Amniotic epithelial cell (primary cell): ENCODE results near the gene DPYD.
A peak's percentile ranks its signal among the peaks of the same experiment; 100 is the strongest.

Experiments
- DNase-seq: peaks from one replicate; pipeline ENCODE4 v3.0.0-alpha.2; 2010; ENCODE audit warnings: low read depth

The DPYD gene

DNA sequence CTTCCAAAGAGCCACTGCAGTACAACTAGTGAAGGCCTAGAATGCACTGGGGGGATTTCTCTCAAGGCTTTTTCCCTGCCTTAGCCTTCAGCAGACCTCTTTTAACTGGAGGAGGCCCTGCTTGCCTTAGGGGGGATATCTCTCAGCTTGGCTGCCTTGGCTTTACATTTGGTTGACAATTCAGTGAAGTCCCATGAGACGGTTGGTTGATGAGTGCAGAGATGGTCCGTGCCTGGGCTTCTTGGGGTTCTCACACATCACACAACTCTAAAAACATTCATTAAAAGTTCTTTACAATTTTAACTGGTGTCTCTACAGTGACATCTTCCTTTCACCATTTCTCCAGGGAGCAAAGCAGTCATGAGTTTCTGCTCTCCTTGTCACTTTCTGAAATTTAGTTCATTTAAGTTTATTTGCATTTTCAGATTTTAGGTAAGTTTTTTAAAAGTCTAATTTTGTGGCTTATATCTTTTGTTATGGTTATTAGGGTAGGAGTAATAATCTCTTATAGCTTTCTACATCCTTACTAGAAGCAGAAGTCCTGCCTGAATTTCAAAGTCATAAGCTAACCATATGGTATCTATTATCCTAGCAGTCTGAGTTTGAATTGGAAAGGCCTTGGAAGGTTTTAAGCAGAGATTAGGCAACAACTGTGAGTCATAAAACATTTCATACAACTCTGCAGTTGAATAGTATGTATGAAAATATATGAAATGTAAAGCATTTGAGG, 487.6 kb downstream of the DPYD start:
- DNase-seq = peak; percentile 84

DNA sequence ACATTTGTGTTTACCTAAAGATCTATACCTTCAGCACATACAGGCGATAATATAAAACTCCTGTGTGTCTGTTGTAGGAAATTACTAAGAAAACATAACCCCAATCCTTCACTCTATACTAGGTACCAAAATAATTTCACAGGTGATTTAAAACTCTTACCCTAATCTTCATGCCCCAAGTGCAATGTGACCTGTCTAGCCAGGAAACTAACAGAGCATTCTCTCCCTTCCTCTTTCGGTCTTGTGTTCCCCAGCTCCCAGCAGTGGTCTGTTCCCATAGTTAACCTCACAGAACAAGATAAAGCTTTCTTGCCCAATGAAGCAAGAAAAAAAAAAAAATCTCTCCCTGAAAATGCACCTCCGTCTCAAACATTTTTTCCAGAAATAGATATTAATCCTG, 493.5 kb downstream of the DPYD start:
- peak; percentile 38 for DNase-seq

DNA sequence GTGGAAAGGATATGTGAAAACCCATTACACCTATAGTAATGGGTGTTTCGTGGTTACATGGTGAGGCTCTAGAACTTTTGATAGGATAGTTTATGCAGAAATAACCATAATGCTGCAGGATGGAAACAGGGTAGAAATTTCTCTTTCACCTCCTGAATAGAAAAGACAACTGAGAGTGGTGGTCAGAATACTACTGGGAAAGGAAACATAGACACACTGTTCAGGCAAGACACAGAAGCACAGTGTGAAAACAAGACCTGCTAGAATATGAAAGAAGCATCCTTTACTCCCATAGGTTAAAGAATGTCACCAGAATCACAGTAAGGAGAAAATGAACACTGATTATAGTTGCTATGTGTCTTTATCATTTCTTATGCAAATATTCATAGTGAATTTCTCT, 496.6 kb downstream of the DPYD start:
- no peak for DNase-seq

DNA sequence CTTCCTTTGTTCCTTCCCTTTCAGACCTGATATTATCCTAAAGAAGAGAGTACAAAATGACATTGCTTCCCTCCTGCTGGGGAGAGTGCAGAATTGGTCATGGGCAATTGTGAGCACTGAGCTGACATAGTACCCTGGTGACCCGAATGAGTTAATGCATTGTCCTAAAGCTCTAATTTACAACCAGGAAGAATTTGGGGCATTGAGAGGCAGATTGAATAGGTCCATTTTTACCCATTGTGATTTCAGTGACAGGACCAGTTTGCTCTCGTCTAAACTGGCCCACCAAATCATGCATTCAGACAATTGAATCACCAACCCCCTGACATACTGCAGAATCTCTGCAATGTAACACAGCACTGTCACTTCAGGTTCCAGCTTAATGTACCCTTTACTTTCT, 497.4 kb downstream of the DPYD start:
- no peak for DNase-seq

DNA sequence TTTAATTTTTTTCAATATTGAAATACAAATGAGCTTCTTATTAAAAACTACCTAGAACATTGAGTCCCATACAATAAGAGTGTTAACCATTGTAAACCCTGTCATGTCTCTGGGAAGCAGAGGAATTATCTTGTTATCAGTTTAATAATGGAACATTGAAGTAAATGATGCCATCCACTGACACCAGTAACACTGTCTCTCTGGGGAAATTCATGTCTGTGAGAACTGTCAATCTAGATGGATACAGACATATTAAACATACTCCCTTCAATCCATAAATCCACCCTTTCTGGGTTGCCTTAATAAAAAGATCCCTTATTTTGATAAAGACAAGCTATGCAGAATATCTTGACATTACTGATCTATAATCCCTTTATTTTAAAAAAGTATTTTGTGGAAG, 503.2 kb downstream of the DPYD start:
- no peak for DNase-seq

DNA sequence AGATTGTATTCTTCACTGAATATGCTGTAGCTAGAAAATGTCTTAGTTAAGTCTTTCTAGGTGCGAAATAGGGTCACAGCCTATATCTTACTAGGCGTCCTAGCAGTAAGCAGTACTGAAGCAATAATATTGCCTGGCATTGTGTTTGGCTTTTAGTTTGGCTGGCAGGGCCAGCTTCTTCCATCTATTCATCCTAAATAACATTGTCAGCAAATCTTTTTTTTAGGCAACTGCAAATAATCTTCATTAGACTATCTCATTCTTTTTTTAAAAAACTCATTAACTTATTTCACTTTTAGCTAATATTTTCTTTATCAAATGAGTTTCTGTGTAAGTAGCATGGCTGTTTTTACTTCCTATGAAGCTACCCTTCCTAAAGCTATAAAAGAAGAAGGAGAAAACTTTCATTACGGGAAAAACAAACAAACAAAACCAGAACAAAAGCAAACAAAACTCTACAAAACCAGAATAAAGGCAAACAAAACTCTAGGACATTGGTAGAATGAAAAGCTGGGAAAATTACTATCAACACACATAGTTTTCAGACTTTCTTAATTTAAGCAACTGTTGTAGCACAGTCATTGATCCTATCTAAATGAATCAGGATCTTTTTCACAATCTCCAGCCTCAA, 506.0 kb downstream of the DPYD start:
- DNase-seq = no peak

DNA sequence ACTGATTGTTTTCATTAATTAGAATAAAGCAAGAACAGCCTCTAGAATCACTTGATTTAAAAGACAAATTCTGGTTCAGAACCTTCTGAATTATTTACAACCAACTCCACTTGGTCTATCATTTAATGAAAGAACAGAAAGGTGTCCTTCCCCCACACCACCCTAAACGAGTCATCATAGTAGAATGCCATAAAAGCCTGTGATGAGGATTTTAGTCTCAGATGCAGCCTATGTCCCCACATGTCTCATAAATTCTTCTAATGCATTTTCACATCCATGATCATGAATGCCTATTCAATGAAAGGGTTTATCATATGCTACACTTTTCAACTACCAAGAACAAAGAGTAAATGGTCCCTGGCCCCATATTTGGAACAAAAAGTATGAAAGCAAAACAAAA, 508.1 kb downstream of the DPYD start:
- no peak for DNase-seq

DNA sequence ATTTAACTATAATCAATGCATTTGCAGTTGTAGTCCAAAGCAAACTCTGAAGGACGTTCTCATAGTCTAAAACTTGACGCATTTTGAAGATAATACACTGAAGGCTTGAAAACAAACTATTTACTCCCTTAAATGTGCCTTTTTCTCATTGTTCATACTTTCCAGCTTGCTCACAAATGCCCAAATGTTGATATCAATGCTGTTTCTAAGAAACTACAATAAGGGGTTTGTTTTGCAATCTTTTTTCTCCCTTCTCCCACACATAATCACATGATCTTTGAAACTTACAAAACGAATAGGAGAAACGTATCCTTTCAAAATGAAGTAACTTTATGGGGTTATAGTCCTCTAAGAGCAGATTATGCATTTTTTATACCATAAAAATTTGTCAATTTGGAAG, 508.7 kb downstream of the DPYD start:
- peak; percentile 68 for DNase-seq

DNA sequence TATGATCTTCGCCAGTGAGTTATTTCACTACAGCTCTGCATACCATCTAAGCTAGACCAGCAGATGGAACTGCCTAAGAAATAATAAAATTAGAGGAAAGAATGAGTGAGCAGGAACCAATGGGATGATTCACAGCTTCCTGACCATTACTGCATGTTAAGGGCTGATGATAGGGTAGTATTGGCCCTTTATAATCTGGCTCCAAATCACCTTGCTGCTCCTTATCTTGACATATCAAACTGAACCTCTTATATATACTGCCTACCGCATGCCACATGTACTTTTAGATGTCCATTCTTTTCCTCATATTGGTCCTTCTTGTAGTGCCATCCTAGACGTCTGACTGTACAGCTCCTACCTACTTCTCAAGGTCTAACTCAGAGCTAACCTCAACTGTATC, 524.4 kb downstream of the DPYD start:
- DNase-seq = no peak

DNA sequence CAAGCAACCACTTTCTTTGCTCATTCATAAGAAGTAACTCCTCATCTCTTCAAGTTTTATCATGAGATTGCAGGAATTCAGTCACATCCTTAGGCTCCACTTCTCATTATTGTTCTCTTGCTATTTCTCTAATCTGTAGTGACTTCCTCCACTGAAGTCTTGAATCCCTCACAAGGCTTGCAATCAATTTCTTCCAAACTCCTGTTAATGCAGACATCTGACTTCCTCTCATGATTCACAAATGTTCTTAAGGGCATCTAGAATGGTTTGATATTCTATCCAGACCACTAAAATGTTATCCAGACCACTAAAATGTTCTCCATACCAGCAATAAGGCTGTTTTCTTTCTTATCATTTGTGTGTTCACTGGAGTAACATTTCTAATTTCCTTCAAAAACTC, 528.1 kb downstream of the DPYD start:
- peak; percentile 65 for DNase-seq

DNA sequence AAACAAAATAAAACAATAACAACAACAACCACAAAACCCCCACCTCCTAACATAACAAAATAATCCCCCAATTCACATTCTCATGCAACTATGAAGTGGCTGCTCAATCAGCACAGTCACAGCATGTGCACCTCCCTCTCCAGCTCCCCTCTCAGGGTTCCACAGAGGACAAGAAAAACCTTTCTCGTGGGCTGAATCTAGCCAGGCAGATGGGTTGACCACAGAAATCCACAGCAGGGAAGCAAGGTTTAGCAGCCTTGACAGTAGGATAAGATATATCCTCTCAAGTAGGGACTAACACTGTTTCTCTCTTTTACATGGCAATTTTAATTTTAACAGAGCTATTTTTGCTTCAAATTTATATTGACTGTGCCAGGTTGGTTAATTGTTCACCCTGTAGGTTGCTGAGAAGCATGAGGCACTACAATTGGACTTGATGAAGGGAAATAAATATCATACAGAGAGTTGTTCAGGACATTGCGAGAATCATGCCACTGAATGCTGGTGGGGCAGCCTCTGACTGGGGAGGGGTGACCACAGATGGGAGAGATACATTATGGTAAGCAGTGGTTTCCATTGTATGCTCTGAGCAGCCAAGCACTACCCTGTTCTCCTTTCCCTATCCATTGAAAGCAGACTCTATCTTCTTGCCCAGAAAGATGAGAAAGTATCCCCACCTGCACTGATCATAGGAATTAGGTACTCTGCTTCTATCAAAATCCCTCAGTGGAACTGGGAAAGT, 535.1 kb downstream of the DPYD start:
- peak; percentile 56 for DNase-seq

DNA sequence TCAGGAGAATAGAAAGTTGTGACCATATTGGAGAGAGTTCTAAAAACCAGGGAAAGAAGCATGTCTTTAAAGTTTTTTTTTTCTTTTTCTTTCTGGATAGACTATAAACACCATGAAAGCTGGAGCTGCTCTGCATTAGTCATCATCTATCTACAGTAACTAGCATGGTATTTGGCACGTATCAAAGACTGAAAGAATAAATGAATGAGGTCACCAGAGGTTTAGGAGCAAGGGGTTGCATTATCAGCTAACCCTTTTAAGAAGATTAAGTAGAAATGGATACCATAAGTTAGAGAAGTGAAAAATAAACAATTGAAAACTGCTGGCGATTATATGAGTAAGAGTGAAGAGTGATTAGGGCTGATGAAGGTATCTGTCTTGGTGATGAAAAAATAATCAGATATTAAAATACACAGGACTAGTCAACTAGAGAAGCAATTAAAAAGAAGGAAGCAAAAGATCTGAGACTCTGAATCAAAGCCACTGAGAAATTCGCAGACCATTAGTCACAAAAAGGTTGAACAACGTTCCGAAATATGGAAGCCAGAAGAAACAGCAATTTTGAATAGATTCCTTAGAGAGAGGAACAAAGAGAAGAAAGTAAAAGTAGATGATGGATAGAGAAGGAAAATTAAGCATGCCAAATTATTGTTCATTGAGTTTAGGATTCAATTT, 536.4 kb downstream of the DPYD start:
- DNase-seq = peak; percentile 88

DNA sequence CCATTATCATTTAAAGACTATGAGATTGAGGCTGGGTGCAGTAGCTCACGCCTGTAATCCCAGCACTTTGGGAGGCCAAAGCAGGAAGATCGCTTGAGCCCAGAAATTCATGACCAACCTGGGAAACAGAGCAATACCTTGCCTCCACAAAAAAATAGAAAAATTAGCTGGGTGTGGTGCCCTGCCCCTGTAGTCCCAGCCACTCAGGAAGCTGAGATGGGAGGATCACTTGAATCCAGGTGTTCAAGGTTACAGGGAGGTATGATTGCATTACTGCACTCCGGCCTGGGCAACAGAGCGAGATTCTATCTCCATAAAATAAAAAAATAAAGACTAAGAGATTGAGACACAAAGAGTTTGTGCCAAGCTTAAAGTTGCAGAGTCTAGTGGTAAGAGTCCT, 537.0 kb downstream of the DPYD start:
- DNase-seq = no peak

DNA sequence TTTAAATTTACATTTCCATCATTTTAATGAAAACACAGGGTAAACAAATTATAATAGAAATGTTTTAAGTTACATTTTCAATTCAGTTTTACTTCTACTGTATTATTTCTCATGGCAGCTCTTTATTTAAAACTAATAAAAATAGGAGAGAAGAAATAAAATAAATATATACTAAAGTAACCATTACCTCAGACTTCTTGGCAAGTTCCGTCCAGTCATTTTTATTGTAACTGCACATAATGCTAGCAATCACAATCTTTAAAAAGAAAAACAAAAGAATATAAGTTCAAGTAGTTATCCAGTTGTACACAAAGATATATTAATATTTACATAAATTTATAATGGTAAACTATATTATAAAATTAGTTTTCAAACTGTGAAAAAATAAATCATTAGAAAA, 538.6 kb downstream of the DPYD start:
- no peak for DNase-seq

DNA sequence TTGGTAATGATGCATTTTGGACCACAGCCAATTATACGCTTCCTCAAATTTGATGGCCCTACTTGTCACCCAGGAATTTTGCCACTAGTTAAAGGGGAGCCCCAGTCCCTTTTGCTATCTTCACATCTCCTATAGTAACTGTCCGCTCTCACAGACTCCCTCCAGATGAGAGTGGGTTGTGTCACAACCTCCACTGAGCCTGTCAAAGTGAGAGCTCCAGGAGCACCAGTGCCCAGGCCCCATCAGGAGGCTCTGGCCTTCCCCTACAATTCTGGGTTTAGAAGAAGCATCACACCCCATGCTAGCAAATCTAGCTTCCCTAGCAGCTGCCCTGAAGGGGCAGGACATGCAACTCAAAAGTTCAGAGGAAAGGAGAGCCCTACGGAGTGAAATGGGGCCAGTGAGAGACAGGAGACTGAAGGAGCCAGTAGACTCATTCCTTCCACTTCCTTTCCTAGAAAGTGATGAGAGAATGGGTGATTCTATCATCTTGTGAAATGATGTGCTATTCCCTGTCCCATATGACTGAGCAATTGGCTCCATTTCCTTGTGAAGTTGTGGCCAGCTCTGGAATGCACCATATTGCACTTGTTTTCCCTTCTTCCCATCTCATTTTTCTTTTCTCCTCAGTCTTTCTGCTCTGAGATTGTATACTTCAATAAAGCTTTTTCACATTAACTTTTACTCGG, 541.3 kb downstream of the DPYD start:
- DNase-seq = peak; percentile 83

DNA sequence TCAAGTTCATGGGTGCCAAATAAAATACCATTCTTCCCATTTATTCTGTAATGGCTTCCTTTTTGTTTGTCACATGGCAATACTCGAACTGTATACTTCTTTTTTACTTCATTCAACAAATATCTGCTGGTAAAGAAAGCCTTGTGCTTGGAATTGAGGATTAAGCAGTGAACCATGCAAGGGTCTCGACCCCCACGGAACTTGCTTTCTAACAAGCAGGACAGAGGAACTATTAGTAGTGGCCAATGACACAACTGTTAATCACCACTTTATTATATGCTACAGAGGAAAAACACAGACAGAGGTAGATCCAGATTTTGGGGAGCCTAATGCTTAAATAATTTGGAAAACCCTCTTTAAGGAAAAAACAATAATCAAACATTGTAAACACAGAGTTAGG, 542.2 kb downstream of the DPYD start:
- DNase-seq = no peak

DNA sequence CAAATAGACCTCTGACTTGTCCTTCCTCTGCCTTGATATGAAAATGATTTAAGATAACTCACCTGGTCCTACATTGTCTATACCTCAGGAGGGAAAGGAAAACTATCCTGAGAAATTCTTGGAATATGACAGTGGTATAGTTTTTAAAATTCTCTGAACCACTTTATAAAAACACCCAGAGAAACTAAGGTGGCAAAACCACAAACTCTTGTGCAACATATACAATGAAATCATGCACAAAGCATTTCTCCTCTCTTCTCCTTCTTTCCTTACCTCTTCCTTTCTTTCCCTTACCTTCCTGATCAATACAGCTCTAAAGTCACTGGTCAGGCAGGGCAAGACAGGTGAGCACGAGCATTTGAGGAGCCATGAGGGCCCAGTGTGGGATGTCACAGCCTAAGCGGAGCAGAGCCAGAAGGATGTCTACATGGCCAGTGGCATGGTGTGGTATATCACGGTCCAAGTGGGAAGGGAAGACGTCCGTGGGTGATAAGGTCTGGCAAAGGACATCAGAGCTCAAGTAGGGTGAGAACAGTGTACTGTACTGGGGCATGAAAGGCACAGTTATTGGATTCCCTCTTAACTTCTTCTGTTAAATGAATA, 543.3 kb downstream of the DPYD start:
- DNase-seq = peak; percentile 40

DNA sequence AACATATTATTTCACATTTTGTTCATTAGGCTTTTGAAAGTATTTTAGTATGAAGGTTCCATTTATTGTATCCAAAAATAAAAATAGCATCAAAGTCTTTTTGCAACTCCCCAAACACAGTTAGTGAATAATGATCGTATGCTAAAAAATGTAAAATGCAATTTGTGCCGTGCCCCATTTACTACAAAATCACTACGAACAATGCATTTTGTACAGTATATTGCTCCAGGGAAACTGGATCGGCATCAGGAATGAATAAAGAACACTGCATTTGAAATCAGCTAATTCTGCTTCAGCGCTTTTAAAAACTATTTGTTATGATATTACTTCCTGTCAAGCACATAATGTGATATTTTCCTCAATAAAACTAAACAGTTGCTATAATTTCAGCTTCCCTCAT, 547.8 kb downstream of the DPYD start:
- no peak for DNase-seq

DNA sequence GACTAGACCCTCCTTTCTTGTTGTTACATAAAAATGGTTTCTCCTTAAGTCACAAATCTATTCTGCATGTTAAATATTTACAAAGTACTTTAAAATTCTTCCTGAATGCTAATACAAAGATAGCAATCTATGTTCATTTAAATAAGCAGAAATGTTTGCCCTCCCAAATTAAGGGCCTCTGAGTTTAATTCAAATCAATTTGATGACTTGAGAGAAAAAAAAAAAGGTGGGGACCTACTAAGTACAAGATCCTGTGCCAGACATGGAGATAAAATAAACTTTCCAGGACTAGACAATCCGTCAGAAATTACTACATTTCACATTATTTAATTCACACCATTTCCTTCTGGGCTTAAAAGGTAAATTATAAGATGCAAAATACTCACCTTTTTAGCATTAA, 548.3 kb downstream of the DPYD start:
- DNase-seq = no peak

DNA sequence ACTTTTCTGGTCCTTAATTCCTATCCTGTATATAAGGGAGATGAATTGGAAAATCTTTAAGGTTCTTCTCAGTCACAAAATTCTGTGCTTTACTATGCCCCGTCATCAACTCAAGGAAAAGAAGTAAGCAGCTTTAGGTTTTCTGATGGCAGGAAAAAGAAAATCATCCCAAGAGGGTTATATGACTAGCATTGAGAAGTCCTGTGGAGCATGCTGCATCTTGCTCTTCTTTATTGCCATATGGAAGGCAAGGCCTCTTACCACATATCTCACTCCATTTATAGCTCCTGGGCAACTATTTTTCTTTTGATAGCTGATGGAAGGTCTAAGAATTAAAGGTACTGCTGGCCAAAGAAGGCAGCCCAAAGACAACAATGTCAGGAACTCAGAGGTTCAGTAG, 552.5 kb downstream of the DPYD start:
- no peak for DNase-seq

DNA sequence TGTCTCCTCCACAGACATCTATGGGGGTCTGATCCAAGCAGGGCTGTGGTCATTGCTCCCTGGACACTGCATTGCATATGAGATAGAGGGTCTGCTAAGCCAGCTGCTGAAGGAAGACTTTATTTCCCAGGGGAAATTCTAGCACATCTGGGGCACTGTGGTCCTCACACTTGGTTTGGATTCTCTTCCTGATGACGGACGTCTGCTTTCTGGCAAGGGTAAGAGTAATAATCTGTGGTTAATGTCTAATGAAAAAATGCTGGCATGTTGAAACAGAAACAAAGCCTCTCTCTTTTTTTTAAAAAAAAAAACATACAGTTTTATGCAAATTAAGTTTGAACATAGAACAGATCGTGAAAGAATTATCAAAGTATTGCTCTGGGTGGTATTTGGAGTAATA, 553.9 kb downstream of the DPYD start:
- no peak for DNase-seq

DNA sequence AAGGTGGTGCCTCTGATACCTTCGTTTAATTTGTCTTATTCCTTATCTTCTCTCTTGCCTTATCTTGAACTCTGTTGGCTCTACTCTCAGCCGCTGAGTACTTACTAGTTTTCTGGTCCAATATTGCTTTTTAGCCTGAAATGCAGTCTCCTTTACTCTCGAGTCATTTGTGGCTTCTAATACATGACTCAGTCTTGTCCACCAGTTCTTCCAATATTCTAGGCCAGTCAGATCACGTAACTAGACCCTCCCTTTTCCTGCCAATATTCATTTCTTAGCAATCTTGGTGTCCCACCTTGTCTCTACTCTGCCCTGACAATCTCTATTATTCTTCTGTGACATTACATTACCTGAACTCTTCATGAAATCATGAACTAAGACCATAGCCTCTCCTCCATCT, 555.8 kb downstream of the DPYD start:
- DNase-seq = no peak
